Measurements from ENCODE around the gene ADK. TPM values are rescaled to one million over a fixed set of nuclear protein-coding genes. Genes with fewer than 3 reads are reported as not detected.

The ADK gene
- total RNA-seq, 4 donors from 2014 or later: 15.3 to 23.3 (median 20.8) TPM

DNA sequence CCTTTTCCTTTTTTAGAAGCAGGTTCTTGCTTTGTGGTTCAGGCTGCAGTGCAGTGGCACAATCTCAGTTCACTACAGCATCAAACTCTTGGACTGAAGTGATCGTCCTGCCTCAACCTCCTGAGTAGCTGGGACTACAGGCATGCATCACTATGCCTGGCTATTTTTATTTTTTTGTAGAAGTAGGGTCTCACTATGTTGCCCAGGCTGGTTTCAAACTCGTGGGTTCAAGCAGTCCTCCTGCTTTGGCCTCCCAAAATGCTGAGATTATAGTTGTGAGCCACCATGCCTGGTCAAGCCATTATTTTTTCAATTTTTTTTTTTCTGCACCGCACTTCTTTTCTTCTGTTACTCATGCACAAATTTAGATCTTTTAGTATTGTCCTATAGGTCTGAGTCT is 154.7 kb downstream of the ADK start:
- TF ChIP-seq EP300 (IDR thresholded peaks at IDR 0.05) (no peak), POLR2A (IDR thresholded peaks at IDR 0.05) (no peak), POLR2AphosphoS5 (IDR thresholded peaks at IDR 0.05) (no peak)
- TF ChIP-seq, protein P1, sequence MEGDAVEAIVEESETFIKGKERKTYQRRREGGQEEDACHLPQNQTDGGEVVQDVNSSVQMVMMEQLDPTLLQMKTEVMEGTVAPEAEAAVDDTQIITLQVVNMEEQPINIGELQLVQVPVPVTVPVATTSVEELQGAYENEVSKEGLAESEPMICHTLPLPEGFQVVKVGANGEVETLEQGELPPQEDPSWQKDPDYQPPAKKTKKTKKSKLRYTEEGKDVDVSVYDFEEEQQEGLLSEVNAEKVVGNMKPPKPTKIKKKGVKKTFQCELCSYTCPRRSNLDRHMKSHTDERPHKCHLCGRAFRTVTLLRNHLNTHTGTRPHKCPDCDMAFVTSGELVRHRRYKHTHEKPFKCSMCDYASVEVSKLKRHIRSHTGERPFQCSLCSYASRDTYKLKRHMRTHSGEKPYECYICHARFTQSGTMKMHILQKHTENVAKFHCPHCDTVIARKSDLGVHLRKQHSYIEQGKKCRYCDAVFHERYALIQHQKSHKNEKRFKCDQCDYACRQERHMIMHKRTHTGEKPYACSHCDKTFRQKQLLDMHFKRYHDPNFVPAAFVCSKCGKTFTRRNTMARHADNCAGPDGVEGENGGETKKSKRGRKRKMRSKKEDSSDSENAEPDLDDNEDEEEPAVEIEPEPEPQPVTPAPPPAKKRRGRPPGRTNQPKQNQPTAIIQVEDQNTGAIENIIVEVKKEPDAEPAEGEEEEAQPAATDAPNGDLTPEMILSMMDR (IDR thresholded peaks at IDR 0.05): no peak
- Histone ChIP-seq H3K27me3 (no peaks in the 10 kb centered on the region), H3K27ac (no peak overlapping the region), H3K4me3 (no peak overlapping the region), H3K4me1 (peaks cover 0 to 18% (median 0%) of the 10 kb centered on the region in 3 donors), H3K36me3 (no peaks in the 10 kb centered on the region), H3K9me3 (no peaks in the 10 kb centered on the region)
- WGBS, 2 donors (ENCODE audit: low coverage in 1 of 2): 90 to 92% methylated on average over 2 to 3 of the region's 3 CpGs
- ATAC-seq: no peak

DNA sequence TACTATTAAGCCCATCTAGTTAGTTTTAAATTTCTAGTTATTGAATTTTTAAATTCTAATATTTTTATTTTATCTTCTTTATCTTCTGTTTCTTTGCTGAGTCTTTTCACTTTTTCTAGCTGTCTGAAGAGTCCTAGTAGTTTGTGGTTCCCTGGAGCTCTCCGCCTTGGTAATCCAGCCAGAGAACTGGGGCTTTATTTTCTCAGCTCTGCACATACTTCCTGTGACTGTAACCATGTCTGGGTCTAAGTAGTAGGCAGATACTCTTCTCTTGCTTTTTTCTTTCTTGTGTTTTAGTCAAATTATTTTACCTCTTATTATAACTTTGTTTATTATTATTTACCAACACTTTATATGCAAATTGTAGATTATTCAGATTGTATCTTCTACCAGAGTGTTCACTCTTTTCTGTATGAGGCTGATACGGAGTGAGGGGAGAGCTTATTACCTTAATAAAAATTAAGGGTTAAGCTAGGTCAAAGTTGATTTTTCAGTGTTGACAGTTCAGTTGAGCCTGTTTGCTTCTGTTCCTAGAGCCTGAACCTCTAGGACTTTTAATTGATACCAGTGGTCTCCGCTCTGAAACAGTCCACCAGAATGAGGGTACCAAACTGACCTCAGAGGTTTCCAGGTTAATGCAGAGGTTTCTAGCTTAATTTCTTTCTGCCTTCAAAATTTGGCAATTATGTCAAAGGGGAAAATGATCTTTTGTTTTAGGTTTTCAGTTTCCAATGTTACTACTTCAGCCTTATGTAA is 155.4 kb downstream of the ADK start:
- H3K36me3 ChIP-seq: no peaks in the 10 kb centered on the region
- ATAC-seq: no peak
- H3K27ac ChIP-seq: no peak overlapping the region
- no peak overlapping the region for H3K4me3 ChIP-seq
- no peaks in the 10 kb centered on the region for H3K27me3 ChIP-seq
- H3K9me3 ChIP-seq: no peaks in the 10 kb centered on the region
- TF ChIP-seq, protein P1 (IDR thresholded peaks at IDR 0.05): no peak
- TF ChIP-seq EP300 (IDR thresholded peaks at IDR 0.05) (no peak), POLR2A (IDR thresholded peaks at IDR 0.05) (no peak), POLR2AphosphoS5 (IDR thresholded peaks at IDR 0.05) (no peak)
- peaks cover 0 to 18% (median 0%) of the 10 kb centered on the region in 3 donors for H3K4me1 ChIP-seq
- WGBS, 2 donors (ENCODE audit: low coverage in 1 of 2): 60 to 67% methylated on average over 3 of the region's 3 CpGs

DNA sequence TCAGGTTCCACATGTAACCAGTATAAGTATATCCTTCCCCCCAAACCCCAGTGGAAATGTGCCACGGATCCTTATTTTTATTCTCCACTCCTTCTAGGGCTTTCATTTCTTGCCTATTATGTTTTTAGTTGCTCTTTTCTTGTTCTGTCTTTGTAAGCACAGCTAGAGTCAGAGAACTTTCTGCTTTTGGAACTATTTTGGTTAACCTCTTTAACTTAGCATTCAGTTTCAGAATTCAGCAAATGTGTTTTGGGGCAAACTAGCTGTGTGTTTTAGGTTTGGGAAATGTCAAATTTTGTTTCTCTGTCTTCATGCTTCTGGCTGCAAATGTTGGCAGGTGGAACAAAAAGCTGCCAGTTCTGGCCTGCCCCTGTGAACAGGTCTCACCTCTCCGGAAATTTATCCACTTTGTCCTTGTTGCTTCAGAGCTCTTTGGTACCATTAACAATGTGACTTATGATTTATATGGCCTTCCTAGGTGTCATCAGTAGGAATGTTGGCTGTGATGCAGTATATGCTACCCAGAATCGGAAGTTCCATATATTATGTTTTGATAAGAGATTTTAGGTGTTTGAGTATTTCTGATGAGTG is 156.1 kb downstream of the ADK start:
- H3K27ac ChIP-seq: peak overlapping the region in 1 of 4 donors; percentile 19
- ATAC-seq: no peak
- WGBS, 2 donors (ENCODE audit: low coverage in 1 of 2): 44 to 54% methylated on average over 3 of the region's 3 CpGs

DNA sequence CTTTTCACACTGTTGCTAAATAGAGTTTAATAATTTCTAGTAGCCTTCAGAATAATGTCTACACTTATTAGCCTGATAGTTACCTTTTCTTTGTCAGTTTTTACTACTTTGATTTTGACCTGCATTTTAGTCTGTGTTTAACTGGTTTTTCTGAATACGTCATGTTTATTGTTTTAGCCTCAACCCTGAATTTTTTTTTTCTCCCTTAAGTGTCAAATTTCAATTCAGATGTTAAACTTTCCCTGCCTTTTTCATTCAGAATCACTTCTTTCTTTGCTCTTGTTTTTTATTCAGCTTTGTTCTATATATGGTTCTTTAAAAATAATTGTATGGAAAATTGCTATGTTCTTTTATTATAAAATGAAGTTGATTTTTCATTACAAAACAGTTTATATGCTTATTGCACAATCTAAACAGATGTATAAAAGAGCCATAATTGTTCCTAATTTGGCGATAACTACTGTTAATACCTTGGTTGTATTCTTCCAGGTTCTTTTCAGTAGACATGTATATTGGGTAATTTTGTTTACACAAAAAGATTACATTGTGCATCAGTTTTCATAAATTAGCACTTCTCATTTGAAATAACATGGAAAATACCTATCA is 159.7 kb downstream of the ADK start:
- Histone ChIP-seq H3K4me3 (no peak overlapping the region), H3K9me3 (no peaks in the 10 kb centered on the region), H3K4me1 (peaks cover 0 to 18% (median 0%) of the 10 kb centered on the region in 3 donors), H3K36me3 (no peaks in the 10 kb centered on the region), H3K27ac (no peak overlapping the region), H3K27me3 (no peaks in the 10 kb centered on the region)
- no peak for ATAC-seq
- no peak for TF ChIP-seq POLR2A (IDR thresholded peaks at IDR 0.05)
- no peak for TF ChIP-seq EP300 (IDR thresholded peaks at IDR 0.05)
- no peak for TF ChIP-seq POLR2AphosphoS5 (IDR thresholded peaks at IDR 0.05)
- TF ChIP-seq, protein P1 (IDR thresholded peaks at IDR 0.05): no peak
- 97 to 100% methylated on average over 2 of the region's 2 CpGs for WGBS, 2 donors (ENCODE audit: low coverage in 1 of 2)

More for the DNA sequence above, 156.1 kb downstream of the ADK start:
- Histone ChIP-seq H3K4me3 (no peak overlapping the region), H3K4me1 (peaks cover 0 to 18% (median 0%) of the 10 kb centered on the region in 3 donors), H3K9me3 (no peaks in the 10 kb centered on the region), H3K27me3 (no peaks in the 10 kb centered on the region), H3K36me3 (no peaks in the 10 kb centered on the region)
- TF ChIP-seq POLR2AphosphoS5 (IDR thresholded peaks at IDR 0.05): no peak
- no peak for TF ChIP-seq POLR2A (IDR thresholded peaks at IDR 0.05)
- TF ChIP-seq, protein P1 (IDR thresholded peaks at IDR 0.05): no peak
- TF ChIP-seq EP300 (IDR thresholded peaks at IDR 0.05): no peak

Data from gastroesophageal sphincter (tissue), 4 donors.